Adrenal gland (tissue), 5 donors: ENCODE measurements around the gene SHD.
"Not testable (repeated sequence)": the region's sequence is repeated elsewhere in the genome, so short reads cannot be mapped to it uniquely, and the experiment has no call there.

Source experiments
- POLR2A ChIP-seq, 2 donors: fragments of 450-650 bp; IDR thresholded peaks; one replicate each; pipeline ENCODE4 v1.6.1; 2017; ENCODE audit warnings: antibody characterized with exemption in 2 of 2, mild to moderate bottlenecking in 2 of 2, moderate library complexity in 1 of 2
- TF ChIP-seq, protein P1 (sequence below), 6 experiments: fragments of 450-650 bp in 4 of 6; fragments of 200-600 bp in 2 of 6; sonication (generic) in 1 of 6; IDR thresholded peaks; 1 replicate in 5 of 6; 2 replicates in 1 of 6; pipeline versions ENCODE4 v1.5.1 to v1.8.0; 2016 to 2021; ENCODE audit warnings: antibody characterized with exemption in 6 of 6, mild to moderate bottlenecking in 2 of 6, moderate library complexity in 1 of 6
- donor health status: DM: no; HTN: no; CAD: no.

DNA sequence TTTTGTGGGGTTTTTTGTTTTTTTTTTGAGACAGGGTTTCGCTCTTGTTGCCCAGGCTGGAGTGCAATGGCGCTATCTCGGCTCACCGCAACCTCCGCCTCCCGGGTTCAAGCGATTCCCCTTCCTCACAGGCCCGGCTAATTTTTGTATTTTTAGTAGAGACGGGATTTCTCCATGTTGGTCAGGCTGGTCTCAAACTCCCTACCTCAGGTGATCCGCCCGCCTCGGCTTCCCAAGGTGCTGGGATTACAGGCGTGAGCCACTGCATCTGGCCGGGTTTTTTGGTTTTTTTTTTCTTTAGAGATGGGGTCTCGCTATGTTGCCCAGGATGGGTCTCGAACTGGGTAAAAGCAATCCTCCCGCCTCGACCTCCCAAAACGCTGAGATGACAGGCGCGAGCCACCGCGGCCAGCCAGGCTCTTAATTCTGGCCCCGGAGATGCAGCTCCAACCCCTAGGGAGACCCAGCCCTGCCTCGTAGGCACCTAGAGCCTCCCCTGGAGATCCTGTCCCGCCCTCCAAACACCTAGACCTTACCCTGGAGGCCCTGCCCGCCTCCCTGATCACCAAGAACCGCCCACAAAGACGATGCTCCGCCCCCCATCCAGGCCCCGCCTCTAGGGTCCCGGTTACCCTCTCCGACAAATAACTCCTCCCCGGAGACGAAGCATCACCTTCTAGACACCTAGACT, 50.1 kb downstream of the SHD start:
- TF ChIP-seq, protein P1, sequence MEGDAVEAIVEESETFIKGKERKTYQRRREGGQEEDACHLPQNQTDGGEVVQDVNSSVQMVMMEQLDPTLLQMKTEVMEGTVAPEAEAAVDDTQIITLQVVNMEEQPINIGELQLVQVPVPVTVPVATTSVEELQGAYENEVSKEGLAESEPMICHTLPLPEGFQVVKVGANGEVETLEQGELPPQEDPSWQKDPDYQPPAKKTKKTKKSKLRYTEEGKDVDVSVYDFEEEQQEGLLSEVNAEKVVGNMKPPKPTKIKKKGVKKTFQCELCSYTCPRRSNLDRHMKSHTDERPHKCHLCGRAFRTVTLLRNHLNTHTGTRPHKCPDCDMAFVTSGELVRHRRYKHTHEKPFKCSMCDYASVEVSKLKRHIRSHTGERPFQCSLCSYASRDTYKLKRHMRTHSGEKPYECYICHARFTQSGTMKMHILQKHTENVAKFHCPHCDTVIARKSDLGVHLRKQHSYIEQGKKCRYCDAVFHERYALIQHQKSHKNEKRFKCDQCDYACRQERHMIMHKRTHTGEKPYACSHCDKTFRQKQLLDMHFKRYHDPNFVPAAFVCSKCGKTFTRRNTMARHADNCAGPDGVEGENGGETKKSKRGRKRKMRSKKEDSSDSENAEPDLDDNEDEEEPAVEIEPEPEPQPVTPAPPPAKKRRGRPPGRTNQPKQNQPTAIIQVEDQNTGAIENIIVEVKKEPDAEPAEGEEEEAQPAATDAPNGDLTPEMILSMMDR (IDR thresholded peaks at IDR 0.05), result not testable (repeated sequence)
- TF ChIP-seq POLR2A (IDR thresholded peaks at IDR 0.05), result not testable (repeated sequence)
